ENCODE results near the gene KAZN. TPM values are rescaled to one million over a fixed set of nuclear protein-coding genes. Genes with fewer than 3 reads are reported as not detected.

Gene KAZN
- polyA plus RNA-seq, 1 donor from 2014 or later: 20.6 TPM

DNA sequence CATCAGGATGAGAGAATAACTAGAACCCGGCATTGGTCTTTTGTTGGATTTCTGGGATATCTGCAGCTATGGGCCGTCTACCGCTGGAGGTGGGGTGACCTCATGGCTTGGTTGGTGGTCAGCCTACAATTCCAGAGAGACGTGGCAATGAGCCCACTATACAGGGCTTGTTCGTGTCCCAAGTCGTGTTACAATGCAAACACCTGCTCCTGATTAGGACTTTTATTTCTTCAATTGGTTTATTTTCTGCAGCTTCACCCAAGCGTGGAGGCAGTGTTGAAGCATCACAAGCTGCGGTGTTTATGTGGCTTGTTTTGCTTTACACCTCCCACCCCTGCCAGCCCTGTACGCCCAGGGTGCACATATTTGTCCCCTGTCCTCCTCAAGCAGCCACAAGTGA lies 343.4 kb downstream of the KAZN start:
- no peaks in the 10 kb centered on the region for H3K79me2 ChIP-seq (replicated peaks; ENCODE audit: insufficient read depth, low read length)
- H3K4me3 ChIP-seq (ENCODE audit: low read length): no peak overlapping the region
- no peak overlapping the region for H3K27ac ChIP-seq (ENCODE audit: low read length)
- H2AFZ ChIP-seq (ENCODE audit: low read depth, low read length): no peak overlapping the region
- H3K9me2 ChIP-seq (ENCODE audit: insufficient read depth, low read length): no peaks in the 10 kb centered on the region
- H3K36me3 ChIP-seq (ENCODE audit: insufficient read depth, low read length): no peaks in the 10 kb centered on the region
- TF ChIP-seq RAD21 (conservative IDR thresholded peaks at IDR 0.05): no peak
- TF ChIP-seq TAF1 (IDR thresholded peaks at IDR 0.05; ENCODE audit: low read depth): no peak
- TF ChIP-seq POLR2AphosphoS5 (IDR thresholded peaks at IDR 0.05): no peak
- H3K9ac ChIP-seq (ENCODE audit: low read length): no peak overlapping the region
- H3K27me3 ChIP-seq (ENCODE audit: insufficient read depth, low read depth, low read length): no peaks in the 10 kb centered on the region
- no peaks in the 10 kb centered on the region for H4K20me1 ChIP-seq (ENCODE audit: insufficient read depth)
- no peak overlapping the region for H3K4me2 ChIP-seq (ENCODE audit: low read length)
- H3K9me3 ChIP-seq (ENCODE audit: low read length): no peaks in the 10 kb centered on the region
- H3F3A ChIP-seq (ENCODE audit: insufficient read depth, low read length, poor library complexity, severe bottlenecking): no peaks in the 10 kb centered on the region

DNA sequence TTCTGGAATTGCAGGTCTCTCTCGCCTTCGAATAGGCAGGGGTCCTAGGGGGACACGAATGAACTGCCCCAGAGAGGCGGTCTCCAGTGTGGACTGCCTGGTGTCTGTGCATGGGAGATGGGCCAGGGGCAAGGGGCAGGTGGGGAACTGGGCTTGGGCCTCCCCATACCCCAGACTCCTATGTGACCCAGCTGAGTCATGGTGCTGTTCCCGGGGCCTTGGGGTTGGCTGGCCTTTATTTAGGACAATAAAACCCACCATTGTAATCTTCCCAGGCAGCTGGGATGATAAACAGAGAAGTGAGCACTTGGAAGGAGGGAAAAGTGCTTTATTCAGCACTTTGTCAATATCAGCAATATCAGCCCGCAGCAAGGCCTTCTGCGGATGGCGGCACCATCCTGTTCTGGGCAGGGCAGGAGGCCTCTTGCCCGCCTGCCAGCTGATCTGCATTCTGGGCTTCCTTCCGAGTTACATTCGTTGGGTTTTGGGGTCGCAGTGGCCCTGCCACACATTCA lies 346.0 kb downstream of the KAZN start:
- Histone ChIP-seq H3K4me3 (ENCODE audit: low read length) (no peak overlapping the region), H2AFZ (ENCODE audit: low read depth, low read length) (no peak overlapping the region), H3K36me3 (ENCODE audit: insufficient read depth, low read length) (no peaks in the 10 kb centered on the region), H3F3A (ENCODE audit: insufficient read depth, low read length, poor library complexity, severe bottlenecking) (no peaks in the 10 kb centered on the region), H4K20me1 (ENCODE audit: insufficient read depth) (no peaks in the 10 kb centered on the region), H3K9me3 (ENCODE audit: low read length) (no peaks in the 10 kb centered on the region), H3K79me2 (replicated peaks; ENCODE audit: insufficient read depth, low read length) (no peaks in the 10 kb centered on the region), H3K9ac (ENCODE audit: low read length) (no peak overlapping the region), H3K27me3 (ENCODE audit: insufficient read depth, low read depth, low read length) (no peaks in the 10 kb centered on the region), H3K4me2 (ENCODE audit: low read length) (no peak overlapping the region), H3K27ac (ENCODE audit: low read length) (no peak overlapping the region), H3K9me2 (ENCODE audit: insufficient read depth, low read length) (no peaks in the 10 kb centered on the region)
- TF ChIP-seq TAF1 (IDR thresholded peaks at IDR 0.05; ENCODE audit: low read depth): no peak
- no peak for TF ChIP-seq EZH2 (IDR thresholded peaks at IDR 0.05; ENCODE audit: borderline replicate concordance, insufficient read depth, low read length, poor library complexity, severe bottlenecking)
- TF ChIP-seq SMC3 (conservative IDR thresholded peaks at IDR 0.05; ENCODE audit: poor library complexity): no peak
- TF ChIP-seq, protein P1, sequence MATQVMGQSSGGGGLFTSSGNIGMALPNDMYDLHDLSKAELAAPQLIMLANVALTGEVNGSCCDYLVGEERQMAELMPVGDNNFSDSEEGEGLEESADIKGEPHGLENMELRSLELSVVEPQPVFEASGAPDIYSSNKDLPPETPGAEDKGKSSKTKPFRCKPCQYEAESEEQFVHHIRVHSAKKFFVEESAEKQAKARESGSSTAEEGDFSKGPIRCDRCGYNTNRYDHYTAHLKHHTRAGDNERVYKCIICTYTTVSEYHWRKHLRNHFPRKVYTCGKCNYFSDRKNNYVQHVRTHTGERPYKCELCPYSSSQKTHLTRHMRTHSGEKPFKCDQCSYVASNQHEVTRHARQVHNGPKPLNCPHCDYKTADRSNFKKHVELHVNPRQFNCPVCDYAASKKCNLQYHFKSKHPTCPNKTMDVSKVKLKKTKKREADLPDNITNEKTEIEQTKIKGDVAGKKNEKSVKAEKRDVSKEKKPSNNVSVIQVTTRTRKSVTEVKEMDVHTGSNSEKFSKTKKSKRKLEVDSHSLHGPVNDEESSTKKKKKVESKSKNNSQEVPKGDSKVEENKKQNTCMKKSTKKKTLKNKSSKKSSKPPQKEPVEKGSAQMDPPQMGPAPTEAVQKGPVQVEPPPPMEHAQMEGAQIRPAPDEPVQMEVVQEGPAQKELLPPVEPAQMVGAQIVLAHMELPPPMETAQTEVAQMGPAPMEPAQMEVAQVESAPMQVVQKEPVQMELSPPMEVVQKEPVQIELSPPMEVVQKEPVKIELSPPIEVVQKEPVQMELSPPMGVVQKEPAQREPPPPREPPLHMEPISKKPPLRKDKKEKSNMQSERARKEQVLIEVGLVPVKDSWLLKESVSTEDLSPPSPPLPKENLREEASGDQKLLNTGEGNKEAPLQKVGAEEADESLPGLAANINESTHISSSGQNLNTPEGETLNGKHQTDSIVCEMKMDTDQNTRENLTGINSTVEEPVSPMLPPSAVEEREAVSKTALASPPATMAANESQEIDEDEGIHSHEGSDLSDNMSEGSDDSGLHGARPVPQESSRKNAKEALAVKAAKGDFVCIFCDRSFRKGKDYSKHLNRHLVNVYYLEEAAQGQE (IDR thresholded peaks at IDR 0.05; ENCODE audit: borderline replicate concordance): no peak
- TF ChIP-seq RAD21 (conservative IDR thresholded peaks at IDR 0.05): no peak
- TF ChIP-seq, protein P2, sequence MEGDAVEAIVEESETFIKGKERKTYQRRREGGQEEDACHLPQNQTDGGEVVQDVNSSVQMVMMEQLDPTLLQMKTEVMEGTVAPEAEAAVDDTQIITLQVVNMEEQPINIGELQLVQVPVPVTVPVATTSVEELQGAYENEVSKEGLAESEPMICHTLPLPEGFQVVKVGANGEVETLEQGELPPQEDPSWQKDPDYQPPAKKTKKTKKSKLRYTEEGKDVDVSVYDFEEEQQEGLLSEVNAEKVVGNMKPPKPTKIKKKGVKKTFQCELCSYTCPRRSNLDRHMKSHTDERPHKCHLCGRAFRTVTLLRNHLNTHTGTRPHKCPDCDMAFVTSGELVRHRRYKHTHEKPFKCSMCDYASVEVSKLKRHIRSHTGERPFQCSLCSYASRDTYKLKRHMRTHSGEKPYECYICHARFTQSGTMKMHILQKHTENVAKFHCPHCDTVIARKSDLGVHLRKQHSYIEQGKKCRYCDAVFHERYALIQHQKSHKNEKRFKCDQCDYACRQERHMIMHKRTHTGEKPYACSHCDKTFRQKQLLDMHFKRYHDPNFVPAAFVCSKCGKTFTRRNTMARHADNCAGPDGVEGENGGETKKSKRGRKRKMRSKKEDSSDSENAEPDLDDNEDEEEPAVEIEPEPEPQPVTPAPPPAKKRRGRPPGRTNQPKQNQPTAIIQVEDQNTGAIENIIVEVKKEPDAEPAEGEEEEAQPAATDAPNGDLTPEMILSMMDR (IDR thresholded peaks at IDR 0.05; ENCODE audit: poor library complexity, severe bottlenecking): no peak
- no peak for TF ChIP-seq POLR2AphosphoS5 (IDR thresholded peaks at IDR 0.05)
